GM12872 (cell line): ENCODE measurements around the gene TARP.

Source experiments
- CTCF ChIP-seq: IDR thresholded peaks from 3 replicates; pipeline ENCODE4 v1.5.1; 2011; ENCODE audit warnings: low read depth, mild to moderate bottlenecking, low read length, moderate library complexity; ENCODE audit not compliant: insufficient read depth

TARP gene

GRCh38 chr7:38310591-38311101, 37.2 kb upstream of the TARP start:
- TF ChIP-seq CTCF, result no peak

DNA sequence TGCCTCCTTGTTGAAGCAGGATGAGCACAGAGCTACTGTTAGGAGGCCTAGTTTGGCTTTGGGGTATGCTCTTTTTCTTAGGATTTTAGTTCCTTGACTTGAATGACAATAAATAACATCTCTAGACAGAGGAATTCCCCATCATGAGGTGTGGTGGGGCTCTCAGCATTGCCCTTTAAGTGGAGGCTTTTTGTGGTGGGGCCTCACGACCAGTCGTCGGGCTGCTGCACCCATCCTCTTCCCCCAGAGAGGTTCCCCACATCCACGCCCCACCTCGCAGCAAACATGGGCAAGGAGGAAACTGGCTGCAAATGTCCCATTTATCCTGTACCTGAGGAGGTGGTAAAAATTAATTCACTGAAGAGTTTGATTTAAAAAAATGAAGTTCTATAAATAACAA, 36.1 kb upstream of the TARP start:
- TF ChIP-seq CTCF, result no peak

DNA sequence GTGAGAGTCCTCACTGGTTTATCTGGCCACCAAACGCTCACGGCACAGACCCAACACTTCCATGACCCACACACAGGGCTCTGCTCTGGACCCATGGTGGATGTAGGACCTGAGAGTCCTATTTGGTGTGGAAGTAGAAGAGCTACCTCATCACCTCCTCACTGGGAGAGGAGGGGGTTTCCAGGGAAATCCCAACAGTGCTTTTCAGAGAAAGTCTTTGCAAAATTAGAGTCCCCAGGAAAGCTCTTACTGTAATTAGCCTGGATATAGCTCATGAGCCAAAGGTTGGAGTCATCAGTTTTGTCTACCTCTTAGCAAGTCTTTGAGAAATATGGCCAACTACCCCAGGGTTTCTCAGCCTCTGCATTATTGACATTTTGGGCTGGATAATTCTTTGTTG, 34.7 kb upstream of the TARP start:
- TF ChIP-seq CTCF, result no peak

- TF ChIP-seq CTCF, result no peak
These were observed 34.2 kb upstream of the TARP start for GRCh38 chr7:38307640-38308039.

GRCh38 chr7:38306914-38307313, 33.5 kb upstream of the TARP start:
- no peak for TF ChIP-seq CTCF

GRCh38 chr7:38306171-38306570, 32.7 kb upstream of the TARP start:
- no peak for TF ChIP-seq CTCF

- no peak for TF ChIP-seq CTCF
These were observed 30.4 kb upstream of the TARP start for GRCh38 chr7:38303866-38304265.

DNA sequence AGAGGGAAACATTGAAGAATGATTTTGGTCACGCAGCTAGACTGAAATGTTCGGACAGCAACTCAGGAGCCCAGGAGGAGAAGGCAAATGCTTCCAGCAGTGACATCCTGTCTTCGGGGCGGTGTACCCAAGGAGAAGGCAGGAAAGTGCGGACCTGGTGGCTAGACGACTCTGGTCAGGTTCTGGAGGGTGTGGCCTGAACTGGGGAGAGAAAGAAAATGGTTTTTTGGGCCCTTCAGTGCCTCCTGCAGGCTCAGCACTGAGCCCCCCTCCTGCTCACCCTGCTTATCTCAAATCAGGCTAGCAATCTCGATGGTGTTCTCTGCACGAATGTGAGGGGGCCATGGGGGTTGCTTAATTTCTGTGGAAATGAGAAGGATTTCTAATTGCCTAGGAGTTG, 26.7 kb upstream of the TARP start:
- no peak for TF ChIP-seq CTCF
